ENCODE measurements around the gene SOX5. TPM values are rescaled to one million over a fixed set of nuclear protein-coding genes. Genes with fewer than 3 reads are reported as not detected.
A peak's percentile ranks its signal among the peaks of the same experiment; 100 is the strongest.

Gene SOX5
- total RNA-seq, result 10 to 100 TPM; 10.5 to 42.1 (median 11.7) TPM

DNA sequence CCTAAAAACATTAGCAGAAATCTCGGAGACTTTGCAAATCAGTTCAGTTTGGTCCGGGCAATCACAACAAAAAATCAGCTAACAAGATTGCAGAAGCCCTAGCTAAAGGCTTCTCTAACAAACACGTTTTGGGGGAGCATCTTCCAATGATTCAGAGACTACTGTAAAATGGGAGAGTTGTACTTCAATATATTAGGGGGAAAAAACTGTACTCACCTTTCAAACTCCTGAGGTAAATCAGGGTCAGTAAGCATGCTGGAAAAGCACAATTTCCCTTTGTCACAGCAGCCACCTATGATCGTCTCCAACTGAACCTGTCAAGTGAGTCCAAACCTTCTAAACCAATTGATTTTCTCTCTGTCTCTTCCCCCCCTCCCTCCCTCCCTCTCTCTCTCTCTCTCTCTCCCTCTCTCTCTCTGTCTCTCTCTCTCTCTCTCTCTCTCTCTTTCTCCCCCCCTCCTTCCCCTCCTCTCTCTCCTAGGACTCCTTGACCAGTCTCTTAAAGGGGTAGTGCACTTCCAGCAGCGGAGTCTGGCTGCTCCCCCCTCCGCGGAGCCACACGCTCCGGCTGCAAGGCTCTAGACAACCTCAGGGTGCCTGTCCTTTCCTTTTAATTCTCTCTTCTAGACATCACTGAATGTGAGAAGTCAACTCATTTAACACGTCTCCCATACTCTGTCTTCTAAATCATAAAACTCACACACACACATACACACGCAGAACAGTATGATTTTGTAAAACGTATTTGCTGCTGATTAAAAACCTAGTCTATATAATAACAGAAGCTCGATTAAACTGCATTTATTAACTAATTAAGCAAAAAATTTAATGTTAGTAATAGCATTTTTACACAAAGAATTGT is at the start of gene SOX5:
Gene SOX5 (minus strand): TSS at position 323 of the 862 bp plus-strand sequence. CDS start 69 bp downstream, at position 254.
- TF ChIP-seq, protein P1, sequence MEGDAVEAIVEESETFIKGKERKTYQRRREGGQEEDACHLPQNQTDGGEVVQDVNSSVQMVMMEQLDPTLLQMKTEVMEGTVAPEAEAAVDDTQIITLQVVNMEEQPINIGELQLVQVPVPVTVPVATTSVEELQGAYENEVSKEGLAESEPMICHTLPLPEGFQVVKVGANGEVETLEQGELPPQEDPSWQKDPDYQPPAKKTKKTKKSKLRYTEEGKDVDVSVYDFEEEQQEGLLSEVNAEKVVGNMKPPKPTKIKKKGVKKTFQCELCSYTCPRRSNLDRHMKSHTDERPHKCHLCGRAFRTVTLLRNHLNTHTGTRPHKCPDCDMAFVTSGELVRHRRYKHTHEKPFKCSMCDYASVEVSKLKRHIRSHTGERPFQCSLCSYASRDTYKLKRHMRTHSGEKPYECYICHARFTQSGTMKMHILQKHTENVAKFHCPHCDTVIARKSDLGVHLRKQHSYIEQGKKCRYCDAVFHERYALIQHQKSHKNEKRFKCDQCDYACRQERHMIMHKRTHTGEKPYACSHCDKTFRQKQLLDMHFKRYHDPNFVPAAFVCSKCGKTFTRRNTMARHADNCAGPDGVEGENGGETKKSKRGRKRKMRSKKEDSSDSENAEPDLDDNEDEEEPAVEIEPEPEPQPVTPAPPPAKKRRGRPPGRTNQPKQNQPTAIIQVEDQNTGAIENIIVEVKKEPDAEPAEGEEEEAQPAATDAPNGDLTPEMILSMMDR (IDR thresholded peaks at IDR 0.05), result no peak
- TF ChIP-seq POLR2AphosphoS5 (IDR thresholded peaks at IDR 0.05) (no peak), POLR2A (IDR thresholded peaks at IDR 0.05) (no peak)
- no peak for DNase-seq (ENCODE audit: low spot score in 2 of 2)
- Histone ChIP-seq H3K4me3 (peak within 1 kb of the TSS; percentile 41 to 64 (median 46)), H3K36me3 (no peaks in the 10 kb centered on the region), H3K9me3 (no peaks in the 10 kb centered on the region), H3K27ac (no peak within 1 kb of the TSS), H3K27me3 (no peaks in the 10 kb centered on the region), H3K4me1 (no peaks in the 10 kb centered on the region)
- intact Hi-C loops (cut with DNase I; ENCODE audit: low total_unique reads), result no loop called here

DNA sequence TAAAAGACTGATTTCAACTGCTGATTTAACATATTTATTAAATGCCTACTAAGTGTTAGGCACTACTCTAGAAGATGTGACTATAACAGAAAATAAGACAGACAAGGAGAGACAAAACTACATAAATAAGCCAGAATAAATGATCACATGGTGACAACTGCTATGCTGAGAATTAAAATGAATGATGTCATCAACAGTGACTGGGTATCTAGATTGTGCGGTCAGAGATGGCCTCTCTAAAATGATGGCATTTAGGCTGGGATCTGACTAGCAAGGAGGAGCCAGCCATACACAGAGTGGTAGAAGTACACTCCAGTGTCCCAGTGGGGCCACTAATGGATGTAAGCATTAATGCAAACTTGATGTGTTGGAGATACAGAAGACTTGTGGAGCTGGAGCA is 37.6 kb upstream of the SOX5 start:
- intact Hi-C loops (cut with DNase I; ENCODE audit: low total_unique reads), result no loop called here
- no peaks in the 10 kb centered on the region for H3K9me3 ChIP-seq
- H3K36me3 ChIP-seq, result no peaks in the 10 kb centered on the region
- H3K27ac ChIP-seq, result no peak overlapping the region
- no peaks in the 10 kb centered on the region for H3K27me3 ChIP-seq
- DNase-seq (ENCODE audit: low spot score in 2 of 2), result no peak
- H3K4me1 ChIP-seq, result no peaks in the 10 kb centered on the region
- no peak overlapping the region for H3K4me3 ChIP-seq
- TF ChIP-seq POLR2A (IDR thresholded peaks at IDR 0.05) (no peak), POLR2AphosphoS5 (IDR thresholded peaks at IDR 0.05) (no peak)
- TF ChIP-seq, protein P1 (IDR thresholded peaks at IDR 0.05), result no peak

DNA sequence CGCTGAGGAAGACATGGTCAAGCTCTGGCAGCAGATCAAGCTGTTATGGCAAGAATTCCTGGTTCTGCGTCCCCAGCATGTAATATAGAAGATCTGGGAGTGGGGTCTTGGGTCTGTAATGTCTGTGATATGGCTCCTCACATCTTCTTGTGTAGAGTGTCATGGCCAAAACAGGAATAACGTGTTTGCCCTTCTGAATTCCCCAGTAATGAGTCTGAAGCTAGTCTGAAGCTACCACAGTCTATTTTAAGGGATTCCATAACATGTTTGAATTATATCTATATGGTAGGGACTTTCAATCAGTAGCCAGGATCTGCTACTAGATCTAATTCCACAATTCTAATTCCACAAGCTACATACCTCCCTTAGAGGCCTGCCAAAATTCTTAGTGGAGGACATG is 31.4 kb upstream of the SOX5 start:
- TF ChIP-seq POLR2AphosphoS5 (IDR thresholded peaks at IDR 0.05) (no peak), POLR2A (IDR thresholded peaks at IDR 0.05) (no peak)
- TF ChIP-seq, protein P1 (IDR thresholded peaks at IDR 0.05), result no peak
- Histone ChIP-seq H3K4me3 (no peak overlapping the region), H3K4me1 (no peaks in the 10 kb centered on the region), H3K27ac (no peak overlapping the region), H3K9me3 (no peaks in the 10 kb centered on the region), H3K36me3 (no peaks in the 10 kb centered on the region), H3K27me3 (no peaks in the 10 kb centered on the region)
- DNase-seq (ENCODE audit: low spot score in 2 of 2), result no peak
- intact Hi-C loops (cut with DNase I; ENCODE audit: low total_unique reads), result no loop called here

DNA sequence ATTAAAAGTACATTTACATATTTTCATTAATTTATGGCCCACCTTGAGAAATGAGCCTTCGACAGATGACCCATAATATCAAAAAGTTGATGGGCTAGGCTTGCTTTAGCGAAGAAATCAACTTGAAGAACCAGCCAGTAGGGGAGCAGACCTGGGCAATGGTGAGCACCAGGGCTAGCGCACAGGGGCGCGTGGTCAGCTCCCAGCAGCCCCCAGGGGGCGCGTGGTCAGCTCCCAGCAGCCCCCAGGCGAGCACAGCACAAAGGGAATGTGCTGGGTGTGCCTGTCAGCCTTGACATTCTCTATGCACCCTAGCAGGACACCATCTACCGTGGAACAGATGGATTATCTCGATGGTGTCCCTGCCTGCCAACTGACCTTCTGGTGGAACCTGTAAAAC is 15.3 kb upstream of the SOX5 start:
- intact Hi-C loops (cut with DNase I; ENCODE audit: low total_unique reads), result no loop called here
- no peaks in the 10 kb centered on the region for H3K36me3 ChIP-seq
- H3K4me3 ChIP-seq, result no peak overlapping the region
- H3K27me3 ChIP-seq, result no peaks in the 10 kb centered on the region
- no peak for DNase-seq (ENCODE audit: low spot score in 2 of 2)
- no peak overlapping the region for H3K27ac ChIP-seq
- no peaks in the 10 kb centered on the region for H3K4me1 ChIP-seq
- H3K9me3 ChIP-seq, result no peaks in the 10 kb centered on the region
- no peak for TF ChIP-seq POLR2AphosphoS5 (IDR thresholded peaks at IDR 0.05)
- TF ChIP-seq, protein P1 (IDR thresholded peaks at IDR 0.05), result no peak
- TF ChIP-seq POLR2A (IDR thresholded peaks at IDR 0.05), result no peak

DNA sequence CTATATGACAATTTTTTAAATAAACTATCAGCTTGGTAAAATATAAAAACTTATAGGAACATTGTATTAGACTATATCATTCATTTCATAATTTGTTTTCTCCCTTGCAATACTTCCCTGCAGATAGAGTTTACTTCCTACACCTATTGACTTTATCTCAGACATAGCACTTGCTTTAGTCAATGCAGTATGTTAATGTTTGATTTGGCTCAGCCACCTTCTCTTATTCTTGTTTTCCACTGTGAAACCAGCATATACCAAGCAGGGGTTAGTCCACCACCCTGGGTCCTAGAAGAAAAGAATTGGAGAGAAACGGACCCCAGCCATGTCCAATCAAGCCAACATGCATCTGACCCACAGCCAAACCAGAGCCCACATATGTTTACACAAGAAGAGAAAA is 10.4 kb upstream of the SOX5 start:
- Histone ChIP-seq H3K27ac (no peak overlapping the region), H3K27me3 (no peaks in the 10 kb centered on the region), H3K4me1 (no peaks in the 10 kb centered on the region), H3K9me3 (no peaks in the 10 kb centered on the region), H3K4me3 (no peak overlapping the region), H3K36me3 (no peaks in the 10 kb centered on the region)
- TF ChIP-seq, protein P1 (IDR thresholded peaks at IDR 0.05), result no peak
- TF ChIP-seq POLR2AphosphoS5 (IDR thresholded peaks at IDR 0.05) (no peak), POLR2A (IDR thresholded peaks at IDR 0.05) (no peak)
- intact Hi-C loops (cut with DNase I; ENCODE audit: low total_unique reads), result no loop called here
- DNase-seq (ENCODE audit: low spot score in 2 of 2), result no peak

Data from breast epithelium (tissue), 4 donors.